Fibroblast of skin of right biceps (primary cell): ENCODE measurements around the gene FHDC1.

Source experiments
- DNase-seq: peaks from one replicate; pipeline ENCODE4 v3.0.0-alpha.2; 2013

The FHDC1 gene

GRCh38 chr4:153013202-153013977 lies 77.3 kb downstream of the FHDC1 start:
- no peak for DNase-seq

- no peak for DNase-seq
These were observed 78.3 kb downstream of the FHDC1 start for GRCh38 chr4:153014460-153014859.

GRCh38 chr4:153016592-153016991 lies 80.5 kb downstream of the FHDC1 start:
- DNase-seq = no peak

GRCh38 chr4:153018031-153018430 lies 81.9 kb downstream of the FHDC1 start:
- DNase-seq = no peak

- DNase-seq = no peak
These were observed 82.6 kb downstream of the FHDC1 start for GRCh38 chr4:153018684-153019083.

GRCh38 chr4:153019906-153020305 lies 83.8 kb downstream of the FHDC1 start:
- no peak for DNase-seq

- DNase-seq = no peak
These were observed 84.3 kb downstream of the FHDC1 start for GRCh38 chr4:153020457-153020856.

GRCh38 chr4:153021276-153021675 lies 85.2 kb downstream of the FHDC1 start:
- DNase-seq = no peak

GRCh38 chr4:153022241-153022715 lies 86.2 kb downstream of the FHDC1 start:
- DNase-seq = no peak

GRCh38 chr4:153023139-153023538 lies 87.0 kb downstream of the FHDC1 start:
- no peak for DNase-seq

GRCh38 chr4:153023692-153024394 lies 87.7 kb downstream of the FHDC1 start:
- no peak for DNase-seq

GRCh38 chr4:153024466-153024865 lies 88.3 kb downstream of the FHDC1 start:
- DNase-seq = no peak

GRCh38 chr4:153025406-153025805 lies 89.3 kb downstream of the FHDC1 start:
- DNase-seq = no peak

GRCh38 chr4:153026591-153027346 lies 90.6 kb downstream of the FHDC1 start:
- no peak for DNase-seq

GRCh38 chr4:153027866-153028265 lies 91.7 kb downstream of the FHDC1 start:
- no peak for DNase-seq

- no peak for DNase-seq
These were observed 92.4 kb downstream of the FHDC1 start for GRCh38 chr4:153028535-153028934.
